ENCODE data around the gene ZMIZ1.

The ZMIZ1 gene

DNA sequence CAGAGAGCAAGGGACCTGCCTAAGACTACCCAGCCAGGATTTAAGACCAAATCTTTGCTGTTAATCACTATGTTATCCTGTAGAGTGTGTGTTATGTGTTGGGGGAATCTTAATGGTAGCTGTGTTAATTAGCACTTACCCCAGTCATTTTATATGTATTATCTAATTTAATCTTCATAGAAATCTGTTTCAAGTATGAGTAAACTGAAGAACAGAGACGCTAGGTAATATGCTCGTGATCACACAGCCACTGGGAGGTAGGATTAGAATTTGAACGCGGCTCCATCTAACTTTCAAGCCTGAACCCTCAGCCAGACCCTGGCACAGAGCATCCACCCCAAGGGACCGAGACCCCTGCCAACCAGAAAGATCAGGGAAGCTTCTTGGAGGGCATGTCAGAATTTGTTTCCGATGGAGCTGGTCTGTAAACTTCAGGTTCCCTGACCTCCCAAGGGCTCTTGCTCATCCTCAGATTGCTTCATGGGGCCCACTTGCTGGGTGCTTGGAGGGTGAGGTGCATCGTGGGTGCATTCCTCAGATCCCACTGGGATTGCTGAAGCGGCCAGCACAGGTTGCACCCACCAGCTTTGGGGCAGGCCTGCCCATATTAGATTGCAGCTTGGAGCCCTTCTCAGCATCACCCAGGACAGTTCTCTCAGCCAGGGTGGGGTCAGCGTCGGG is 105.0 kb downstream of the ZMIZ1 start:
- POLR2A ChIA-PET: no interaction called here
- Histone ChIP-seq H3K27ac (ENCODE audit: extremely low read depth, low read depth, low read length) (no peak overlapping the region), H3K36me3 (ENCODE audit: control insufficient read depth in 2 of 2, insufficient read depth in 1 of 2, low read length in 2 of 2) (no peaks in the 10 kb centered on the region), H3K9me3 (ENCODE audit: control insufficient read depth, insufficient read depth, low read depth, low read length) (no peaks in the 10 kb centered on the region), H3K4me1 (ENCODE audit: control insufficient read depth, insufficient read depth, low read length) (peaks cover 3% of the 10 kb centered on the region; the same call in 1 of the 2 replicates), H3K4me3 (ENCODE audit: low read depth, low read length) (no peak overlapping the region)
- CTCF ChIA-PET: interaction anchor here (0.9 kb wide), 1 partner anchor 15 kb away, joined by 4 read pairs; no protein-coding TSS in a partner anchor
- TF ChIP-seq, protein P1, sequence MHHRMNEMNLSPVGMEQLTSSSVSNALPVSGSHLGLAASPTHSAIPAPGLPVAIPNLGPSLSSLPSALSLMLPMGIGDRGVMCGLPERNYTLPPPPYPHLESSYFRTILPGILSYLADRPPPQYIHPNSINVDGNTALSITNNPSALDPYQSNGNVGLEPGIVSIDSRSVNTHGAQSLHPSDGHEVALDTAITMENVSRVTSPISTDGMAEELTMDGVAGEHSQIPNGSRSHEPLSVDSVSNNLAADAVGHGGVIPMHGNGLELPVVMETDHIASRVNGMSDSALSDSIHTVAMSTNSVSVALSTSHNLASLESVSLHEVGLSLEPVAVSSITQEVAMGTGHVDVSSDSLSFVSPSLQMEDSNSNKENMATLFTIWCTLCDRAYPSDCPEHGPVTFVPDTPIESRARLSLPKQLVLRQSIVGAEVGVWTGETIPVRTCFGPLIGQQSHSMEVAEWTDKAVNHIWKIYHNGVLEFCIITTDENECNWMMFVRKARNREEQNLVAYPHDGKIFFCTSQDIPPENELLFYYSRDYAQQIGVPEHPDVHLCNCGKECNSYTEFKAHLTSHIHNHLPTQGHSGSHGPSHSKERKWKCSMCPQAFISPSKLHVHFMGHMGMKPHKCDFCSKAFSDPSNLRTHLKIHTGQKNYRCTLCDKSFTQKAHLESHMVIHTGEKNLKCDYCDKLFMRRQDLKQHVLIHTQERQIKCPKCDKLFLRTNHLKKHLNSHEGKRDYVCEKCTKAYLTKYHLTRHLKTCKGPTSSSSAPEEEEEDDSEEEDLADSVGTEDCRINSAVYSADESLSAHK (tag by site-specific recombination; IDR thresholded peaks at IDR 0.05): peak; percentile 22; the same call in 1 of the 2 replicates
- TF ChIP-seq ZNF664 (tag by site-specific recombination; IDR thresholded peaks at IDR 0.05) (peak; percentile 63), GLIS2 (tag by site-specific recombination; IDR thresholded peaks at IDR 0.05) (no peak)

DNA sequence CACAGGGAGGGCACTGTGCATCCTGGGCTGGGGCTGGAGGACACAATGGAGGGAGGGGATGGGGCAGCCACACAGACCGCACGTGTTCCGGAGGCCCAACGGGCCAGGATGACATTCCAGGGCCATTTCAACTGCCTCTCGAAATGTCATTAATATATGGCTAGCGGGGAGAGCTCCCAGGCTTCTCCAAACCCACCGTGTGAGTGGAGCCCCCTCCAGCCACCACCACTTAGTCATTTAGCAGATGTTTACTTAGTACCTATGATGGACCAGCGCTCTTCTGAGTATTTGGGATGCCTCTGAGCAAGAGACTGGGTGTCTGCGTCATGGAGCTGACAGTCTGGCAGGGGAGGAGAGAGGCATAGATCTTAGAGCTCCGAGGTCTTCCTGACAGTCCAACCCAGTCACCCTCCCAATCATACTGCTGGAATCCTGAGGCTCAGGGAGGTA is 107.3 kb downstream of the ZMIZ1 start:
- POLR2A ChIA-PET: interaction anchor here (1.1 kb wide), 1 partner anchor 19 kb away, joined by 3 read pairs; no protein-coding TSS in a partner anchor
- peaks cover 3% of the 10 kb centered on the region; the same call in 1 of the 2 replicates for H3K4me1 ChIP-seq (ENCODE audit: control insufficient read depth, insufficient read depth, low read length)
- no peaks in the 10 kb centered on the region for H3K36me3 ChIP-seq (ENCODE audit: control insufficient read depth in 2 of 2, insufficient read depth in 1 of 2, low read length in 2 of 2)
- H3K4me3 ChIP-seq (ENCODE audit: low read depth, low read length): no peak overlapping the region
- CTCF ChIA-PET: interaction anchor here (0.5 to 2.2 kb wide), 2 partner anchors 11 to 19 kb away, joined by 4 to 9 read pairs; no protein-coding TSS in a partner anchor
- TF ChIP-seq ZNF16 (tag by site-specific recombination; IDR thresholded peaks at IDR 0.05; ENCODE audit: low read depth) (no peak), ZNF214 (tag by site-specific recombination; IDR thresholded peaks at IDR 0.05; ENCODE audit: borderline replicate concordance) (no peak), ZNF48 (tag by site-specific recombination; IDR thresholded peaks at IDR 0.05) (no peak), ZNF664 (tag by site-specific recombination; IDR thresholded peaks at IDR 0.05) (no peak), ZNF707 (tag by site-specific recombination; IDR thresholded peaks at IDR 0.05) (no peak), ZNF138 (tag by site-specific recombination; IDR thresholded peaks at IDR 0.05; ENCODE audit: borderline replicate concordance) (no peak), ZNF777 (tag by site-specific recombination; IDR thresholded peaks at IDR 0.05; ENCODE audit: borderline replicate concordance) (no peak), ZNF423 (tag by site-specific recombination; IDR thresholded peaks at IDR 0.05) (no peak), ZNF146 (tag by site-specific recombination; IDR thresholded peaks at IDR 0.05) (no peak), ZNF76 (tag by site-specific recombination; IDR thresholded peaks at IDR 0.05; ENCODE audit: borderline replicate concordance, low read depth) (no peak)
- TF ChIP-seq, protein P2, sequence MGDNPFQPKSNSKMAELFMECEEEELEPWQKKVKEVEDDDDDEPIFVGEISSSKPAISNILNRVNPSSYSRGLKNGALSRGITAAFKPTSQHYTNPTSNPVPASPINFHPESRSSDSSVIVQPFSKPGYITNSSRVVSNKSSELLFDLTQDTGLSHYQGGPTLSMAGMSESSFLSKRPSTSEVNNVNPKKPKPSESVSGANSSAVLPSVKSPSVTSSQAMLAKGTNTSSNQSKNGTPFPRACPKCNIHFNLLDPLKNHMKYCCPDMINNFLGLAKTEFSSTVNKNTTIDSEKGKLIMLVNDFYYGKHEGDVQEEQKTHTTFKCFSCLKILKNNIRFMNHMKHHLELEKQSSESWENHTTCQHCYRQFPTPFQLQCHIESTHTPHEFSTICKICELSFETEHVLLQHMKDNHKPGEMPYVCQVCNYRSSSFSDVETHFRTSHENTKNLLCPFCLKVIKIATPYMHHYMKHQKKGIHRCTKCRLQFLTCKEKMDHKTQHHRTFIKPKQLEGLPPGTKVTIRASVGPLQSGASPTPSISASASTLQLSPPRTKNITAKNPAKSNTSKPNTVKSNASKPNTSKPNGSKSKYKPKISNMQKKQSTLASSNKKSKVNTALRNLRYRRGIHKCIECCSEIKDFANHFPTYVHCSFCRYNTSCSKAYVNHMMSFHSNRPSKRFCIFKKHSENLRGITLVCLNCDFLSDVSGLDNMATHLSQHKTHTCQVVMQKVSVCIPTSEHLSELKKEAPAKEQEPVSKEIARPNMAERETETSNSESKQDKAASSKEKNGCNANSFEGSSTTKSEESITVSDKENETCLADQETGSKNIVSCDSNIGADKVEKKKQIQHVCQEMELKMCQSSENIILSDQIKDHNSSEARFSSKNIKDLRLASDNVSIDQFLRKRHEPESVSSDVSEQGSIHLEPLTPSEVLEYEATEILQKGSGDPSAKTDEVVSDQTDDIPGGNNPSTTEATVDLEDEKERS (tag by site-specific recombination; IDR thresholded peaks at IDR 0.05): no peak
- TF ChIP-seq, protein P3, sequence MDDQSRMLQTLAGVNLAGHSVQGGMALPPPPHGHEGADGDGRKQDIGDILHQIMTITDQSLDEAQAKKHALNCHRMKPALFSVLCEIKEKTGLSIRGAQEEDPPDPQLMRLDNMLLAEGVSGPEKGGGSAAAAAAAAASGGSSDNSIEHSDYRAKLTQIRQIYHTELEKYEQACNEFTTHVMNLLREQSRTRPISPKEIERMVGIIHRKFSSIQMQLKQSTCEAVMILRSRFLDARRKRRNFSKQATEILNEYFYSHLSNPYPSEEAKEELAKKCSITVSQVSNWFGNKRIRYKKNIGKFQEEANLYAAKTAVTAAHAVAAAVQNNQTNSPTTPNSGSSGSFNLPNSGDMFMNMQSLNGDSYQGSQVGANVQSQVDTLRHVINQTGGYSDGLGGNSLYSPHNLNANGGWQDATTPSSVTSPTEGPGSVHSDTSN (CRISPR knock-in tag; IDR thresholded peaks at IDR 0.05): no peak
- TF ChIP-seq, protein P4, sequence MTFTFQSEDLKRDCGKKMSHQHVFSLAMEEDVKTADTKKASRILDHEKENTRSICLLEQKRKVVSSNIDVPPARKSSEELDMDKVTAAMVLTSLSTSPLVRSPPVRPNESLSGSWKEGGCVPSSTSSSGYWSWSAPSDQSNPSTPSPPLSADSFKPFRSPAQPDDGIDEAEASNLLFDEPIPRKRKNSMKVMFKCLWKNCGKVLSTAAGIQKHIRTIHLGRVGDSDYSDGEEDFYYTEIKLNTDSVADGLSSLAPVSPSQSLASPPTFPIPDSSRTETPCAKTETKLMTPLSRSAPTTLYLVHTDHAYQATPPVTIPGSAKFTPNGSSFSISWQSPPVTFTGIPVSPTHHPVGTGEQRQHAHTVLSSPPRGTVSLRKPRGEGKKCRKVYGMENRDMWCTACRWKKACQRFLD (tag by site-specific recombination; IDR thresholded peaks at IDR 0.05): no peak
- no peak overlapping the region for H3K27ac ChIP-seq (ENCODE audit: extremely low read depth, low read depth, low read length)
- H3K9me3 ChIP-seq (ENCODE audit: control insufficient read depth, insufficient read depth, low read depth, low read length): no peaks in the 10 kb centered on the region

All from HEK293 (cell line).